ENCODE results near the gene PPIG. TPM values are rescaled to one million over a fixed set of nuclear protein-coding genes. Genes with fewer than 3 reads are reported as not detected.

The PPIG gene
- total and polyA plus RNA-seq, 2 donors (not counting 1 experiment from before 2014, with no cell fraction given): 21.5 to 78.6 TPM

GRCh38 chr2:169571571-169571970 lies 12.6 kb upstream of the PPIG start:
- Mint-ChIP-seq H3K4me3 (no peak overlapping the region), H3K27me3 (no peaks in the 10 kb centered on the region), H3K27ac (no peak overlapping the region), H3K4me1 (peaks cover 14% of the 10 kb centered on the region), H3K9me3 (ENCODE audit: insufficient read depth) (no peaks in the 10 kb centered on the region)
- no peak for DNase-seq
- H2AFZ ChIP-seq (ENCODE audit: insufficient read depth, low read depth, low read length, poor library complexity, severe bottlenecking): no peak overlapping the region
- H3K4me2 ChIP-seq (replicated peaks; ENCODE audit: low read depth, low read length, poor library complexity, severe bottlenecking): no peak overlapping the region
- H3K36me3 ChIP-seq (replicated peaks in 1 of 2; ENCODE audit: control extremely low read depth in 1 of 2, control insufficient read depth in 1 of 2, extremely low read depth in 1 of 2, insufficient read depth in 2 of 2, low read length in 1 of 2): no peaks in the 10 kb centered on the region
- H3K4me3 ChIP-seq (ENCODE audit: control extremely low read depth in 1 of 5, extremely low read depth in 1 of 5, insufficient read depth in 1 of 5, low read depth in 2 of 5, low read length in 4 of 5): no peak overlapping the region
- ChIA-PET POLR2A (no interaction called here), CTCF (no interaction called here)
- H3K79me2 ChIP-seq (ENCODE audit: control insufficient read depth, insufficient read depth, low read length): peaks cover 35% of the 10 kb centered on the region
- peaks cover 5 to 6% of the 10 kb centered on the region in 2 donors for H3K4me1 ChIP-seq (ENCODE audit: control insufficient read depth in 2 of 2, insufficient read depth in 2 of 2, low read length in 2 of 2)
- no CpG with 5 or more reads among the region's 3 CpGs for WGBS (ENCODE audit: insufficient coverage)
- no peak for ATAC-seq (ENCODE audit: low read depth)
- no peaks in the 10 kb centered on the region for H3K27me3 ChIP-seq (replicated peaks in 1 of 4; ENCODE audit: control extremely low read depth in 1 of 4, control insufficient read depth in 3 of 4, insufficient read depth in 4 of 4, low read length in 3 of 4)
- intact Hi-C loops (cut with micrococcal nuclease): loop anchor here (5.0 to 10.0 kb wide), 2 partner anchors 226 to 1863 kb away; partner anchors contain the start of genes DCAF17, METTL8 and SSB
- H3K27ac ChIP-seq (ENCODE audit: low read length in 2 of 2): no peak overlapping the region
- H3K9me3 ChIP-seq (ENCODE audit: control extremely low read depth in 1 of 3, control insufficient read depth in 2 of 3, insufficient read depth in 1 of 3, low read length in 2 of 3): no peaks in the 10 kb centered on the region
- no peak overlapping the region for H3K9ac ChIP-seq (ENCODE audit: low read length)
- no peaks in the 10 kb centered on the region for H4K20me1 ChIP-seq (ENCODE audit: control insufficient read depth, insufficient read depth, low read length, poor library complexity, severe bottlenecking)
- no peak for TF ChIP-seq EZH2 (IDR thresholded peaks at IDR 0.05; ENCODE audit: borderline replicate concordance, insufficient read depth, low read depth, low read length, poor library complexity, severe bottlenecking)
- no peak for TF ChIP-seq CTCF (IDR thresholded peaks at IDR 0.05)

GRCh38 chr2:169572189-169572588 lies 12.0 kb upstream of the PPIG start:
- H3K4me3 Mint-ChIP-seq: no peak overlapping the region
- no CpG with 5 or more reads among the region's 1 CpG for WGBS (ENCODE audit: insufficient coverage)
- ATAC-seq (ENCODE audit: low read depth) (no peak), DNase-seq (no peak)
- CTCF ChIA-PET: no interaction called here
- no peaks in the 10 kb centered on the region for H3K9me3 Mint-ChIP-seq (ENCODE audit: insufficient read depth)
- H4K20me1 ChIP-seq (ENCODE audit: control insufficient read depth, insufficient read depth, low read length, poor library complexity, severe bottlenecking): no peaks in the 10 kb centered on the region
- intact Hi-C loops (cut with micrococcal nuclease): loop anchor here (2.0 to 10.0 kb wide), 3 partner anchors 225 to 1863 kb away; partner anchors contain the start of genes DCAF17, METTL8, SSB and UBR3
- no peak overlapping the region for H3K9ac ChIP-seq (ENCODE audit: low read length)
- H3K27ac ChIP-seq (ENCODE audit: low read length in 2 of 2): no peak overlapping the region
- no peaks in the 10 kb centered on the region for H3K9me3 ChIP-seq (ENCODE audit: control extremely low read depth in 1 of 3, control insufficient read depth in 2 of 3, insufficient read depth in 1 of 3, low read length in 2 of 3)
- TF ChIP-seq EZH2 (IDR thresholded peaks at IDR 0.05; ENCODE audit: borderline replicate concordance, insufficient read depth, low read depth, low read length, poor library complexity, severe bottlenecking): no peak
- no peak for TF ChIP-seq CTCF (IDR thresholded peaks at IDR 0.05)
- no peaks in the 10 kb centered on the region for H3K27me3 Mint-ChIP-seq
- H3K27me3 ChIP-seq (replicated peaks in 1 of 4; ENCODE audit: control extremely low read depth in 1 of 4, control insufficient read depth in 3 of 4, insufficient read depth in 4 of 4, low read length in 3 of 4): no peaks in the 10 kb centered on the region
- peaks cover 5 to 6% of the 10 kb centered on the region in 2 donors for H3K4me1 ChIP-seq (ENCODE audit: control insufficient read depth in 2 of 2, insufficient read depth in 2 of 2, low read length in 2 of 2)
- POLR2A ChIA-PET: no interaction called here
- no peak overlapping the region for H3K4me3 ChIP-seq (ENCODE audit: control extremely low read depth in 1 of 5, extremely low read depth in 1 of 5, insufficient read depth in 1 of 5, low read depth in 2 of 5, low read length in 4 of 5)
- H3K4me2 ChIP-seq (replicated peaks; ENCODE audit: low read depth, low read length, poor library complexity, severe bottlenecking): no peak overlapping the region
- H3K27ac Mint-ChIP-seq: no peak overlapping the region
- peaks cover 35% of the 10 kb centered on the region for H3K79me2 ChIP-seq (ENCODE audit: control insufficient read depth, insufficient read depth, low read length)
- no peak overlapping the region for H2AFZ ChIP-seq (ENCODE audit: insufficient read depth, low read depth, low read length, poor library complexity, severe bottlenecking)
- H3K4me1 Mint-ChIP-seq: peaks cover 14% of the 10 kb centered on the region
- H3K36me3 ChIP-seq (replicated peaks in 1 of 2; ENCODE audit: control extremely low read depth in 1 of 2, control insufficient read depth in 1 of 2, extremely low read depth in 1 of 2, insufficient read depth in 2 of 2, low read length in 1 of 2): no peaks in the 10 kb centered on the region

Measured in B cell (primary cell).